K562 (cell line): ENCODE results near the gene SCYL1. TPM values are rescaled to one million over a fixed set of nuclear protein-coding genes. Genes with fewer than 3 reads are reported as not detected.

ENCODE experiments used
- ATAC-seq: fragments of 200-7000 bp; cut with Tn5 transposase; 3 replicates; pipeline ENCODE4 v1.9.1; 2020; ENCODE audit warnings: moderate library complexity
- BruUV-seq: library from RNA; stranded (reverse); fragments of 400-500 nt; replicated peaks from 2 replicates; lab custom pipeline; 2021; lab: Mats Ljungman, UMichigan
- CTCF ChIA-PET: fragments of 300-600 bp; formaldehyde crosslinking; extraction: SDS; loops from one replicate; lab custom pipeline; 2021; ENCODE audit warnings: low intra/inter-chr PET ratio; lab: Yijun Ruan, JAX
- POLR2A ChIA-PET: fragments of 300-600, 350-650 bp; sonication (Branson Sonifier 250); formaldehyde crosslinking; extraction: SDS; loops from one replicate; lab custom pipeline; 2021; ENCODE audit warnings: antibody characterized with exemption, inconsistent platforms; lab: Yijun Ruan, JAX
- DNase-seq, 4 experiments: peaks; one replicate each; pipeline versions ENCODE4 v3.0.0 to v3.0.0-alpha.2; 2011 to 2018; ENCODE audit warnings: low spot score in 3 of 4, mixed read lengths in 3 of 4; ENCODE audit errors: extremely low read depth in 1 of 4
- FAIRE-seq: peaks from 2 replicates; lab custom pipeline; 2011; peaks lifted over from hg19 to GRCh38; lab: Jason Lieb, UNC
- H2AFZ ChIP-seq: 2 replicates; pipeline ENCODE4 v1.6.0; 2011; ENCODE audit warnings: low read depth, low read length, control low read depth, inconsistent platforms
- H3K27ac ChIP-seq: fragments of 200-600 bp; 3 replicates; pipeline ENCODE4 v1.8.0; 2011; ENCODE audit warnings: low read depth, mild to moderate bottlenecking, control low read depth, inconsistent platforms, low read length, moderate library complexity, mixed read lengths; ENCODE audit errors: extremely low read depth
- H3K27me3 ChIP-seq, 2 experiments: fragments of 300-600 bp in 1 of 2; 2 replicates in 1 of 2; 3 replicates in 1 of 2; pipeline versions ENCODE4 v1.6.0 to v1.8.0; 2011; ENCODE audit warnings: inconsistent platforms in 2 of 2, low read length in 2 of 2, mild to moderate bottlenecking in 1 of 2, mixed read lengths in 1 of 2, moderate library complexity in 1 of 2; ENCODE audit not compliant: control insufficient read depth in 2 of 2, insufficient read depth in 2 of 2
- H3K36me3 ChIP-seq: fragments of 300-600 bp; 3 replicates; pipeline ENCODE4 v1.8.0; 2011; ENCODE audit warnings: mild to moderate bottlenecking, low read length, inconsistent platforms; ENCODE audit not compliant: control insufficient read depth, insufficient read depth
- H3K4me1 ChIP-seq, 2 experiments: fragments of 200-600 bp in 1 of 2; replicated peaks in 1 of 2; 2 replicates in 1 of 2; 3 replicates in 1 of 2; pipeline versions ENCODE4 v1.5.1 to v1.8.0; 2011; ENCODE audit warnings: inconsistent platforms in 2 of 2, low read length in 2 of 2, mild to moderate bottlenecking in 1 of 2, mixed read lengths in 1 of 2, moderate library complexity in 1 of 2; ENCODE audit not compliant: control insufficient read depth in 2 of 2, insufficient read depth in 2 of 2
- H3K4me2 ChIP-seq: 2 replicates; pipeline ENCODE4 v1.6.1; 2011; ENCODE audit warnings: low read length, control low read depth, inconsistent platforms, mixed read lengths; ENCODE audit not compliant: insufficient read depth
- H3K4me3 ChIP-seq: fragments of 200-600 bp; sonication (generic), shearing (Covaris generic); 2 replicates; pipeline ENCODE4 v1.5.1; 2016; ENCODE audit warnings: control low read depth, inconsistent platforms
- H3K79me2 ChIP-seq: fragments of 200-600 bp; 3 replicates; pipeline ENCODE4 v1.8.0; 2011; ENCODE audit warnings: low read length, inconsistent platforms; ENCODE audit not compliant: control insufficient read depth, insufficient read depth
- H3K9ac ChIP-seq, 2 experiments: 2 replicates each; pipeline versions ENCODE4 v1.6.0 to v1.6.1; 2011; ENCODE audit warnings: low read depth in 2 of 2, low read length in 2 of 2, control low read depth in 1 of 2, inconsistent platforms in 1 of 2, mild to moderate bottlenecking in 1 of 2, mixed read lengths in 1 of 2; ENCODE audit not compliant: insufficient read depth in 1 of 2
- H3K9me1 ChIP-seq: one replicate; pipeline ENCODE4 v1.6.0; 2011; ENCODE audit warnings: inconsistent platforms, mild to moderate bottlenecking, low read length, moderate library complexity; ENCODE audit not compliant: control insufficient read depth, insufficient read depth
- H3K9me3 ChIP-seq: replicated peaks from 2 replicates; pipeline ENCODE4 v1.5.1; 2011; ENCODE audit warnings: low read depth, low read length, inconsistent platforms; ENCODE audit not compliant: control insufficient read depth, insufficient read depth
- H4K20me1 ChIP-seq: replicated peaks from 2 replicates; pipeline ENCODE4 v1.6.1; 2011; ENCODE audit warnings: low read length, inconsistent platforms, mixed read lengths; ENCODE audit not compliant: control insufficient read depth, insufficient read depth
- BACH1 ChIP-seq: fragments of 200-800 bp; sonication (Bioruptor generic); IDR thresholded peaks from 2 replicates; pipeline ENCODE4 v1.6.1; 2016; ENCODE audit warnings: missing genetic modification characterization, missing compliant biosample characterization
- E2F6 ChIP-seq, 2 experiments: IDR thresholded peaks; 2 replicates each; pipeline ENCODE4 v1.6.1; 2011; ENCODE audit warnings: borderline replicate concordance in 1 of 2, control low read depth in 1 of 2, low read depth in 1 of 2, low read length in 1 of 2, mild to moderate bottlenecking in 1 of 2, mixed read lengths in 1 of 2, moderate library complexity in 1 of 2; ENCODE audit not compliant: insufficient read depth in 1 of 2, insufficient read length in 1 of 2, poor library complexity in 1 of 2, severe bottlenecking in 1 of 2; ENCODE audit errors: extremely low read depth in 1 of 2
- GABPB1 ChIP-seq: sonication (generic); formaldehyde crosslinking; IDR thresholded peaks from 2 replicates; pipeline ENCODE4 v1.8.0; 2022; ENCODE audit warnings: mild to moderate bottlenecking, missing genetic modification reagents
- IFI16 ChIP-seq: fragments of 250-450 bp; sonication (Bioruptor Pico); IDR thresholded peaks from 2 replicates; pipeline ENCODE4 v2.1.2; 2022; ENCODE audit warnings: mild to moderate bottlenecking, inconsistent platforms
- L3MBTL2 ChIP-seq: fragments of 450-650 bp; IDR thresholded peaks from 2 replicates; pipeline ENCODE4 v1.6.1; 2016; ENCODE audit warnings: mild to moderate bottlenecking, moderate library complexity
- MAFG ChIP-seq: fragments of 450-650 bp; conservative IDR thresholded peaks from 2 replicates; pipeline ENCODE4 v1.6.1; 2016; ENCODE audit warnings: missing genetic modification characterization, missing compliant biosample characterization
- SMAD2 ChIP-seq: fragments of 150-350 bp; IDR thresholded peaks from 2 replicates; pipeline ENCODE4 v1.6.1; 2014; ENCODE audit warnings: low read depth, mild to moderate bottlenecking, low read length
- TGIF2 ChIP-seq: sonication (generic); formaldehyde crosslinking; IDR thresholded peaks from 2 replicates; pipeline ENCODE4 v1.8.1; 2022; ENCODE audit warnings: mild to moderate bottlenecking, missing genetic modification reagents, moderate library complexity
- ZBTB1 ChIP-seq: sonication (generic); formaldehyde crosslinking; IDR thresholded peaks from 2 replicates; pipeline ENCODE4 v1.8.1; 2023; ENCODE audit warnings: missing genetic modification reagents, low read depth, mild to moderate bottlenecking, borderline replicate concordance
- ZNF444 ChIP-seq: fragments of 250-450 bp; sonication (Bioruptor Pico); IDR thresholded peaks from 2 replicates; pipeline ENCODE4 v1.4.0; 2020; ENCODE audit warnings: mild to moderate bottlenecking, moderate library complexity
- ZNF592 ChIP-seq: fragments of 450-650 bp; IDR thresholded peaks from 2 replicates; pipeline ENCODE4 v1.6.1; 2017; ENCODE audit warnings: antibody characterized with exemption, mild to moderate bottlenecking
- WGBS: fragments of 100-300 bp; shearing (Covaris generic); methylation state at CpG from one replicate; pipeline ENCODE4 v1.1.6; 2016; ENCODE audit warnings: low coverage, mixed read lengths; ENCODE audit not compliant: insufficient coverage; ENCODE audit errors: missing lambda C conversion rate; 5-methylcytosine and 5-hydroxymethylcytosine counted together
- in situ Hi-C: fragments of 300-500 bp; cut with MboI; formaldehyde crosslinking; loops from 4 replicates; pipeline ENCODE4 v1.15.0; 2018; ENCODE audit warnings: inconsistent platforms, mixed read lengths
- intact Hi-C: fragments of 100-400 bp; cut with micrococcal nuclease; formaldehyde crosslinking; loops from 2 replicates; pipeline ENCODE4 v1.14.2; 2022
- polyA plus RNA-seq, 8 experiments: library from polyadenylated mRNA; depleted of rRNA in 4 of 8; stranded (reverse) in 5 of 8; unstranded in 3 of 8; fragments of >200 nt; fragmentation: Nextera tagmentation in 2 of 8; fragmentation: Illumina TruSeq in 1 of 8; extraction: Ambion mirVana in 2 of 8; extraction: Trizol in 1 of 8; gene quantifications; 2 replicates each; pipeline versions ENCODE4 v1.2.1 to v1.2.3, GENCODE V29; 2011 to 2014; ENCODE audit warnings: inconsistent platforms in 1 of 8, missing spikeins in 1 of 8
- total RNA-seq, 7 experiments: library from RNA; depleted of rRNA in 6 of 7; stranded (reverse); fragments of >200 nt in 6 of 7; fragmentation: Illumina TruSeq in 2 of 7; extraction: Trizol in 2 of 7; gene quantifications; 2 replicates each; pipeline versions ENCODE4 v1.2.1 to v1.2.3, GENCODE V29; 2011 to 2021; ENCODE audit warnings: low replicate concordance in 1 of 7

SCYL1 gene
- total and polyA plus RNA-seq, 9 of the 15 experiments (the other 6 are each of a cell fraction or from before 2014, with no cell fraction given): 1.9 to 145 (median 57.6) TPM

GRCh38 chr11:65493367-65494176 lies 31.3 kb upstream of the SCYL1 start (continued):
- TF ChIP-seq TGIF2 (CRISPR knock-in tag) (no peak), L3MBTL2 (0 out of 2 replicates have a peak, but pooled peaks have one; percentile 27), SMAD2 (no peak), GABPB1 (CRISPR knock-in tag) (peak; percentile 44; the same call in 1 of the 2 replicates), ZBTB1 (CRISPR knock-in tag) (no peak)

GRCh38 chr11:65496304-65497140 lies 28.4 kb upstream of the SCYL1 start:
- Histone ChIP-seq H3K4me2 (peak overlapping the region; percentile 93), H3K4me3 (peak overlapping the region; percentile 41), H3K79me2 (peaks cover 95% of the 10 kb centered on the region), H2AFZ (peak overlapping the region; percentile 57), H3K4me1 (peaks cover 45 to 47% of the 10 kb centered on the region in 2 experiments), H4K20me1 (peaks cover 25% of the 10 kb centered on the region), H3K27me3 (no peaks in the 10 kb centered on the region), H3K9ac (peak overlapping the region; percentile 91 to 93), H3K9me3 (no peaks in the 10 kb centered on the region), H3K9me1 (no peaks in the 10 kb centered on the region), H3K36me3 (peaks cover 25% of the 10 kb centered on the region), H3K27ac (peak overlapping the region; percentile 97)
- in situ Hi-C loops: no loop called here
- 5% methylated on average over 15 of the region's 15 CpGs for WGBS
- TSS peak; percentile 96 for BruUV-seq
- intact Hi-C loops: loop anchor here (1.0 kb wide), 3 partner anchors 19 to 74 kb away; partner anchors contain the start of gene NEAT1
- POLR2A ChIA-PET: interaction anchor here (0.6 to 27.6 kb wide), 23 partner anchors 8 to 182 kb away, joined by 3 to 2118 read pairs (median 9); partner anchors contain the start of genes CDC42EP2, FAM89B, FRMD8 and NEAT1
- CTCF ChIA-PET: no interaction called here
- peak; percentile 29 for FAIRE-seq
- peak in 1 of 4 experiments; percentile 62 for DNase-seq
- no peak for ATAC-seq
- TF ChIP-seq BACH1 (tag) (peak; percentile 92), ZNF444 (CRISPR knock-in tag) (0 out of 2 replicates have a peak, but pooled peaks have one; percentile 52), MAFG (0 out of 2 replicates have a peak, but pooled peaks have one; percentile 18), IFI16 (CRISPR knock-in tag) (no peak), E2F6 (IDR thresholded peaks at IDR 0.05; ENCODE audit: borderline replicate concordance in 1 of 2, extremely low read depth in 1 of 2, insufficient read depth in 1 of 2, insufficient read length in 1 of 2, low read depth in 1 of 2, low read length in 1 of 2, poor library complexity in 1 of 2, severe bottlenecking in 1 of 2) (peak in 1 of 2 experiments; percentile 12), ZNF592 (0 out of 2 replicates have a peak, but pooled peaks have one; percentile 74)
